Stimulated activated CD8-positive, alpha-beta memory T cell treated with anti-CD3 and anti-CD28 coated beads, Interleukin-7, amount 100 ng/mL, for 1 hour (primary cell): Measurements from ENCODE around the gene MRPS9.

ENCODE experiments used
- DNase-seq, 2 donors: peaks; one replicate each; pipeline ENCODE4 v3.0.0-alpha.2; 2020; ENCODE audit warnings: low read depth in 2 of 2

The MRPS9 gene

DNA sequence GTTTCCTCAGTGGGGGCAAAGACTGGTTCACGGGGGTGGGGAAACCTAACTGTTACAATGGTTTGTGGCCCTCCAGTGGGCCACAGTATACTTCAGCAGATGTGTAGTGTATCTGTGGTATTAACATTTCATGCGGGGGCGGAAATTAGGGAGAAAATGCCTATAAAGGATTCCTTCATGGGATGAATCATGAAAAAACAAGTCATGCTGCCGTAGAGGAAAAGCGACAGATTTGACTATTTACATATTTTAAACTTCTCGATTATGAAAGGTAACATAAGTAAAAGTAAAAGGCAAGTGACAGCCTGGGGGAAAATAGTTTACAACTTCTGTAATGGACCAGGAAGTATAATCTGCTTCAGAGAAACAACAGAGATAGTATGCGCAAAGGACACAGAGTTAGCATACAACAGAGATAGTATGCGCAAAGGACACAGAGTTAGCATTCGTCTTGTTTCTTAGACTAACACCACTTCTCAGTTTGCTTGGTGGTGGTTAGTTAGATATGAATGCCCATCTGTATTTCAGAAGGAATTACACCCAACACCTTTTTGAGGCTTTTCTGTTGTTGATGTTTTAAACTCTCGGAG, 41.1 kb downstream of the MRPS9 start:
- no peak for DNase-seq

DNA sequence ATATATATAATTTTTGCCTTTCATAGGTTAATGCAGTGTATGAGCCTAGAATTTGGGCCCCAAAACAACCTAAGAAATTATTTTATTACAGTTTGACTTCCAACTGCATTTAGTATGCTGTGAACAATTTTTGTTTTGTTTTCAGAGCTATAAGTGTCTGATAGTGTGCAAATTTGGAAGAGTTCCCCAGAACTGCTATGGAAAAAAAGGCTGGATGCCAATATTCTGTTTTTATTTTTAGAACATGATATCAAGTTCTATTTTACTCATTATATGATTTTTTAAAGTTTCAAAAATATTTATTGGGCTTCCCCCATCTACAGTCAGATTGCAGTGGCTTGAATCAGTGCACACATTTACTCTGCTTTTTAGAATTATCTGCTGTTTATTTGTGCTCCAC, 42.6 kb downstream of the MRPS9 start:
- DNase-seq = no peak

DNA sequence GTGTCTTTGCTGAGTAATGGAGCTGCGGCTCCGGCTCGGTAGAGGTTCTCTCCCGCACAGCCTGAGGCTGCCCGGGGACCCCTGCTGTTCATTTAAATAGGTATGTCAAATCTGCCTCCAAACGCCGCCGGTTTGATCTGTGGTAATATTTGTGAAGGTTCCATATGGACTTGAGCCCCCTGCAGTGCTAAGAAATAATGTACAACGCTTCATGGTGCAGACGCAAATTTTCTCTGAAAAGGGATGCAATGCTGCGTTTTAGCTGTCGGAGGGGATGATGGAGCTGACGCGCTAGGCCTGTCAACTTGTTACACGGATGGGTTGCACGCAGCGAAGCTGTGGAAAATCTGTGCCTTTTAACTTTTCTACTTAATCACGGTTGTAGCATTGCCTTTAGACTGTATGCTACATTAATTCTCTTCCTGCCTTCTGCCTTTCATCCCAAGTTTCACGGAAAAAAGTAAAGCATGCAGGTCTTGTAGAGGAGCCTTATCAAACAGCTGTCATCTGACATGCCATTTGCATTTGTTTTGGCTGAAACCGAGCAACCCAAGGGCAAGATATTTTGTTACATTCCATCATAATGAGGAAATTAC, 43.2 kb downstream of the MRPS9 start:
- DNase-seq = no peak

DNA sequence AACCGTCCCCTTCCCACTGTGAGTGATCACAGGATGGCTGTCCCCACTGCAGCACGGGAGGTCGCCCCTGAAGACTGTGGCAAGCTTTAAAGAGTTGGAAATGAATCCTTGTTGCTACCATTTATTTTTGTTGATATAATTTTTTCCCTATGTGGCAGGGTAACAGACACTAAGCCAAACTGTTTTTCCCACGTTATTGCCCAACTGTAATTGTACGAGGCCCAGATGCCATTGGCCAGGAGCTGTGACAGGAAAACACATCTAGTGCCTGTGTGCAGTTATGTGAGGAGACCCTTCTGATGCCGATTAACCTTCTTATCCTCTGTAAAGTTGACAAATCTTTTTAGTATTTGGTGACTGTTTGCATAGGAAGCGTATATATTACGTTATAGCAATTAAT, 44.2 kb downstream of the MRPS9 start:
- no peak for DNase-seq

DNA sequence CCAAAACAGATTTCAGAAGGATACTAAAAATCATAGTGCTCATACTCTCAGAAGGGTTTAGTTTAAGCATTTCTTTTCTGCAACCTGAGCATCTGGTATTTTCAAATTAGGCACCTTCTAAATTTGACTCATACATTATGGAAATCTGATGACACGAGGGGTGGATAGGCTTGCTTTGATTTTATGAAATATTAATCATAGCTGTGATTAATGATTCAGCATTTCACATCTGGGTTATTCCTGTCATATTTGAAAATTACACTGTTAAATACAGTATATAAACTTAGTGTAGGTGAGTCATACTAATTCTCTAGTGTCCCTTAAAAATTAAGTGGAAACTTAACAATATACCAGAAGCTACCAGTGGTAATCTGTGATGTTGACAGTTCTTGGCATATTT, 47.7 kb downstream of the MRPS9 start:
- DNase-seq = no peak

DNA sequence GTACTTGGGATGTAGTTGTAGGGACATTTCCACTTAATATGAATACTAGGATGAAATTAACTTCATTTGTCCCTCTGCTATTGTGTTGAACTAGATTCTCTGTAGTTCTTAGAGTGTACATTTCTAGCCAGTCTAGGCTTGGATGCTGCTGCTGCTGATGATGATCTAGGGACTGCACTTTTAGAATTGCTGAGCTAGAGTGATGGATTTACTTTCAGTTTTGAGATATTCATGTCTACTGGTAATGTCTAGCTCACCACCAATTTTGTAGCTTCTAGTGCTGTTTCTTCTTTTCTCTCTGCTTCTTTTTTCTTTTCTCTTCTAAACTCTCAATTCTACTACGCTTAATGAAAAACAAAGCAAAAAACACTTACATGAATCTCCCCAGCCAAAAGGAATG, 49.4 kb downstream of the MRPS9 start:
- DNase-seq = no peak

DNA sequence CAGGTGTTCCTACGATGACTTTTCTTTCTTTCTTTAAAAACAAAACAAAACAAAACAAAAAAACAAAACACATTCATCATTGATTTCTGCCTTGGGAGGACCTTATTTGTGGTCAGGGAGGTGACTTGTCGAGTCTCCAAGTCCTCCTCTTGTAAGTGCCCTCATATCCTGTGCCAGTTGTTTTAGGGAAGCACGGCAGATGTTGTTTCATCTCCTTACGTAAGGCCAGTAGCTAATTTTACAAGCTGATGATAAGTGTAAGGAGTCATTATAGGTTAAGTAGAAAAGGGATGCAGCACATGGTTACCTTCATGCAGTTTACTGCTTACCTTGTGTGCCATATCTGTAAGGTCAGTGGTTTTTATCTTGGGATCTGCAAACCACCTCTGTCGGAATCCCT, 52.2 kb downstream of the MRPS9 start:
- no peak for DNase-seq

DNA sequence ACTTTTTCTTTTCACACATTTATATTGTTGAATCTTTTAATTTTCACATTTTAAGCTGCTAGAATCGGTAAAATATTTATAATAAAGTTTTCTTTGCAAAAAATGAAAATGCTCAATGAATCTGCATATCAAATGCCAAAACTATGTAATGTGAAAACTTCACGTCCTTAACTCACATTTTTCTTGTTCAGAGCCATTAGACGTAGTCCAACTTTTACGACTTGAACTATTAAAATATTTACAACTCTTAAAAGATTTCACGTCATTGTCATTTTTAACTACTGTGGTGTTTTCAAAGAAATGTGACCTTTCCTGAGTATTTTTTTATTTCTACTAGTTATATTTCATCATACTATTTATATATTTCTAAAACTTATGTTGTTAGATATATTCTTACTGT, 54.9 kb downstream of the MRPS9 start:
- no peak for DNase-seq

DNA sequence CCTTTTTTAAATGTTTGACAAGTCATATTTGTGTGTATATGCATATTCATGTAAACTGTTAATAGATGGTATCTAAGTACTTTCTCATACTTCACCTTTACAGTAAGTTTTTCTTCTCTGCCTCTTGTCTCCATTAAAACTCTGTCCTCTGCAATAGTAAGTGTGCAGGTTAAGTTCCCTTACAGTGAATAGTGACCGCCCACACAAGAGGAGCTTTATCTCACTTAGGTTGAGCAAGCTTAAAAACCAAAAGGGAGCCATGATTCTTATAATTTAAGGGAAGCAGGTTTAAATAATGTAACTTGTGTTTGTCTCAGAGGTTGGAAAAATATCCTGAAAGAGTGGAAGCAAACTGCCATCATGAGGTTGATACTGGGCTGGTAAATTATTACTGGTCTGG, 61.3 kb downstream of the MRPS9 start:
- no peak for DNase-seq

- no peak for DNase-seq
Observed at GRCh38 chr2:105100046-105100840, 62.4 kb downstream of the MRPS9 start.

- no peak for DNase-seq
Observed at GRCh38 chr2:105102001-105102400, 64.1 kb downstream of the MRPS9 start.

GRCh38 chr2:105102963-105103421, 65.1 kb downstream of the MRPS9 start:
- no peak for DNase-seq

- no peak for DNase-seq
Observed at GRCh38 chr2:105103481-105103880, 65.6 kb downstream of the MRPS9 start.

DNA sequence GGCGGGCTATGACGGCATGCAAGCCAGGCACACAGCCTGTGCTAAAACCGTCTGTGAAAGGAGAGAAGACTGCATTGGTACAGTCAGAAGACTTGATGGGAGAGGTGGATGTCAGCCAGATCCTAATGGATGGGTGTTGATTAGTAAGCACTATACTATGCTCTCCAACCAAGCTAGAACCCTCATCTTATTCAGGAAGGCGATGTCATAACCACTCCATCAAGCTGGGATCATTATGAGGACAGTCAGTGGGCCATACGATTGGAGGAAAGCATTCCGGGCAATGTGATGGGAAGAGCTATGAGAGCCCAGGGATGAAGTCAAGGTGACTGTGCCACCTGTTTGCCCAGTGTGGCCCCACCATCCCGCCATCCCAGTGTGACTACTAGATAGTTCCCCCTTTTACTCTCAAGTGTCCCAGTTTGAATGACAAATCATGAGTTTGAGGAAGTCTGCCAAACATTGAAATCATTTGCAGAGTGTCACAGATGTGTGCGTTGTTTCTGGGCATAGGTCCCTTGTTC, 66.4 kb downstream of the MRPS9 start:
- DNase-seq = no peak

GRCh38 chr2:105110295-105110829, 72.5 kb downstream of the MRPS9 start:
- no peak for DNase-seq

- DNase-seq = no peak
Observed at GRCh38 chr2:105111365-105112150, 73.7 kb downstream of the MRPS9 start.

- DNase-seq = no peak
Observed at GRCh38 chr2:105112345-105112744, 74.5 kb downstream of the MRPS9 start.

GRCh38 chr2:105113616-105114291, 75.9 kb downstream of the MRPS9 start:
- no peak for DNase-seq

- DNase-seq = no peak
Observed at GRCh38 chr2:105114551-105114950, 76.7 kb downstream of the MRPS9 start.

DNA sequence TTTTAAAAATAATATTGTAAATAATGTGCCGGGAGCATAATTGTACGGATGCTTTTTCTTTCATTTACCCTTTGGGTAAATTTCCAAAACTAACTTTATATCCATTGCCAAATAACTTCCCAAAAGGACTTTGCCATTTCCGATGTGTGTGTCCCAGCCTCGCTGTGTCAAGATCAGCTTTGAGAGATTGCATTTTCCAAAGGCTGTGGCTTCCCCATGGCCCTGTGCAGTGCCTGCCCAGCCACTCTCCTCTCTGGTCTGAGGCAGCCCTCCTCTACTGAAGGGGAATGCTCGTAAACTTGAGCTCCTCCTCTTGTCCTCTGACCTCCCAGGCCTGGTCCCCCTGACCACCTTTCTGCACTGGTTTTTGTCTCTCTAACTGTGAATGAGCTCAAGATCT, 78.5 kb downstream of the MRPS9 start:
- no peak for DNase-seq

GRCh38 chr2:105117565-105117964, 79.7 kb downstream of the MRPS9 start:
- DNase-seq = no peak
